HG02852 (cell line): ENCODE results near the gene CT47C1.
A peak's percentile ranks its signal among the peaks of the same experiment; 100 is the strongest.
"Not testable (repeated sequence)": the region's sequence is repeated elsewhere in the genome, so short reads cannot be mapped to it uniquely, and the experiment has no call there.

Experiments
- ATAC-seq: cut with Tn5 transposase; IDR thresholded peaks from one replicate; pipeline ENCODE4 v1.9.1; 2021; ENCODE audit warnings: mild to moderate bottlenecking, moderate library complexity; ENCODE audit not compliant: unreplicated experiment

The CT47C1 gene

DNA sequence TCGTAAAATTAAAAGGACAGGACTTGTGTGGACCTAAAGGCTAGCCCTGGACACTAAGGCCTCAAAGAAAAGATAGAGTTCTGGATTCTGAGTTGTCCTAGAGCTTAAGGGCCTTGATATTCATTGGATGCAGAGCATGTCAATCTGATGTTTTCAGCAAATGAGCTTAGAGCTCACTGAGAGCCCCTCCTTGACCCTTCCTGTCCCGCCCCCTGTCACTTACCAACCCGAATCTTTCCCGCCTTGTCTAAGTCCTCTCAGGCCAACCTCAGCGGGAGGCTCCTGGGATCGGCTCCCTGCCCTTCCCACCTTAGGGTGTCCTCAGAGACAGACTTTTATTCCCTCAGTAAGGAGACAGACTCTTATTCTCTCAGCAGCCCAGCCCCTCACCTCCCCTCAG, at the start of gene CT47C1:
CT47C1 (plus strand) TSS at position 250 of the 400 bp plus-strand sequence. CDS start 233 bp downstream, outside the sequence.
- ATAC-seq, result no peak

DNA sequence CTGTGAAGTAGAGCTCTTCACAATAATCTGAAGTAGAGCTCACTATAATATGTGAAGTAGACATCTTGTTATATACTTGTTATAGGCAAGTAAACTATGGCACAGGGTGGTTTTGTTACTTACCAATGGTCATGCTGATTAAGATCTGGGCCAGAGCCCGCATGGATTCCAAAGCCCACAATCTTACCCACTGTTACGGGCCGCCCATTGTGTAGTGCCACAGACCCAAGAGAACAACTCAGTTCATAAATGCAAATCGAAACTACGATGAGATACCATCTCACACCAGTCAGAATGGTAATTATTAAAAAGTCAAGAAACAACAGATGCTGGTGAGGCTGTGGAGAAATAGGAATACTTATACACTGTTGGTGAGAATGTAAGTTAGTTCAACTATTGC, 46.9 kb upstream of the CT47C1 start:
- ATAC-seq, result no peak

DNA sequence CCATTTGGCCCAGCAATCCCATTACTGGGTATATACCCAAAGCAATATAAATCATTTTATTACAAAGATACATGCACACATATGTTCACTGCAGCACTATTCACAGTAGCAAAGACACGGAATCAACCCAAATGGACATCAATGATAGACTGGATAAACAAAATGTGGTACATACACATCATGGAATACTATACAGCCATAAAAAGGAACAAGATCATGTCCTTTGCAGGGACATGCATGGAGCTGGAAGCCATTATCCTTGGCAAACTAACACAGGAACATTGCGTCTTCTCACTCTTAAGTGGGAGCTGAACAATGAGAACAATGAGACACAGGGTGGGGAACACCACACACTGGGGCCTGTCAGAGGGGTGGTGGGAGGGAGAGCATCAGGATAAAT, 46.4 kb upstream of the CT47C1 start:
- ATAC-seq, result not testable (repeated sequence)

DNA sequence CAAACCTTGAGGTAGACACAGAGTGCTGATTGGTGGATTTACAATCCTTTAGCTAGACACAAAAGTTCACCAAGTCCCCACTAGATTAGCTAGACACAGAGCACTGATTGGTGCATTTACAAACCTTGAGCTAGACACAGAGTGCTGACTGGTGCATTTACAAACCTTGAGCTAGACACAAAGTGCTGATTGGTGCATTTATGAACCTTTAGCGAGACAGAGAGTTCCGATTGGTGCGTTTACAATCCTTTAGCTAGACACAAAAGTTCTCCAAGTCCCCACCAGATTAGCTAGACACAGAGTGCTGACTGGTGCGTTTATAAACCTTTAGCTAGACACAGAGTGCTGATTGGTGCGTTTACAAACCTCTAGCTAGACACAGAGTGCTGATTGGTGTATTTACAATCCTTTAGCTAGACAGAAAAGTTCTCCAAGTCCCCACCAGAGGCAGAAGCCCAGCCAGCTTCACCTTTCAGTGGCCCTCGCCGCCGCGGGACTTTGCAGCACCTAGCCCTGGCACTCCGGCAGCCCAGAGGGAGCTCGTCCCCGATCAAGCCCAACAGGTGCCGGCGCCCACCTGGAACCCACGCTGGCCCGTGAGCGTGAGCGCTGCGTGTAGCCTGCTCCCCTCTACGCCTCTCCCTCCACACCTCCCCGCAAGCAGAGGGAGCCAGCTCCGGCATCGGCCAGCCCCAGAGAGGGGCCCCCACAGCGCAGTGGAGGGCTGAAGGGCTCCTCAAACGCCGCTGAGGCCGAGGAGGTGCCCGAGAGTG, 44.6 kb upstream of the CT47C1 start:
- ATAC-seq, result not testable (repeated sequence)

DNA sequence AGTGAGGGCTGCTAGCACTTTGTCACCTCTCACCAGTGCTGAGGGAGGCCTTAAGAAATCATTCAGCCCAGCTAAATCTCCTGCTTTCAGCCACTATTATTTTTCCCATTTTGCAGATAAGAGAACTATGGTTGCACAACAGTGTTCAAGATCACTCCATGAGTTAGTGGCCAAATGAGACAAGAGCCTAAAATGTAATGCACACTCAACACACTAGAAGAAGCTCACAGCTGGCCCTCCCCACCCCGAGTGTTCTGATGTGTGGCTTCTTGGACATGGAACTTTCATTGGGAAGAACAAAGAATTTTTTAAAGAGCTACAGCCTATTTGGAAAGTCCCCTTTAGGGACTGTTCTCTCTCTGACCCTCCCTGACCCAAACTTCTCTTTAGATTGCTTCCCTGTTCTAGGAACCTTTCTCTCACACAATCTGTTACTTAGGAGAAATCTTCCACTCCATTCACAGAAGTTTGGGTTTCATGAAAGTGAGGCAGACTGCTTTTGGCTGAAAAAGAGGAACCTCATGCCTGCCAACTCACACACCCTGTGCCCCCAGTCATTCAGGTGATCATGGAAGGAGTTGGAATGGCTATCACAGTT, 44.0 kb upstream of the CT47C1 start:
- ATAC-seq, result no peak

DNA sequence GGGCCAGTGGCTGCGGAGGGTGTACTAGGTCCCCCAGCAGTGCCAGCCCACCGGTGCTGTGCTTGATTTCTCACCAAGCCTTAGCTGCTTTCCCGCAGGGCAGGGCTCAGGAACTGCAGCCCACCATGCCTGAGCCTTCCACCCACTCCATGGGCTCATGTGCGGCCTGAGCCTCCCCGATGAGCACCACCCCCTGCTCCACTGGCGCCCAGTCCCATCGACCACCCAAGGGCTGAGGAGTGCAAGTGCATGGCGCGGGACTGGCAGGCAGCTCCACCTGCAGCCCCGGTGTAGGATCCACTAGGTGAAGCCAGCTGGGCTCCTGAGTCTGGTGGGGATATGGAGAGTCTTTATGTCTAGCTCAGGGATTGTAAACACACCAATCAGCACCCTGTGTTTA, 43.1 kb upstream of the CT47C1 start:
- ATAC-seq, result not testable (repeated sequence)

DNA sequence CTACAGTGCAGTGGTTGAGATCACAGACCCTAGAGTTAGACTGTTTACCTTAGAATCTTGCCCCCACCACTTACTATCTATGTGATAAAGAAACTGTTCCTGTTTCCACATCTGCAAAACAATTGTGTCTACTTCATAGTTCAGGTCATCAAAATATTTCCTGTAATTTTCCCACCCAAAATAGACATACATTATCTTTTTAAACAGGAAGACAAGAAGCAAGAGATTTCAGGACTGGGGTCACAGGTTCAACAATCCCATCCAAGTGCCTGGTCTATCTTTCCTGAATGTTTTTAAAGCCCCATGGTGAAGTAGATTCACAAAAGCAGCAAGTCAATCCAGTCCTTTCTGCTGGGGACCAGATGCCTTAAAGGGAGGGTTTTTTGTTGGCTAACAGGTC, 41.8 kb upstream of the CT47C1 start:
- ATAC-seq, result no peak

DNA sequence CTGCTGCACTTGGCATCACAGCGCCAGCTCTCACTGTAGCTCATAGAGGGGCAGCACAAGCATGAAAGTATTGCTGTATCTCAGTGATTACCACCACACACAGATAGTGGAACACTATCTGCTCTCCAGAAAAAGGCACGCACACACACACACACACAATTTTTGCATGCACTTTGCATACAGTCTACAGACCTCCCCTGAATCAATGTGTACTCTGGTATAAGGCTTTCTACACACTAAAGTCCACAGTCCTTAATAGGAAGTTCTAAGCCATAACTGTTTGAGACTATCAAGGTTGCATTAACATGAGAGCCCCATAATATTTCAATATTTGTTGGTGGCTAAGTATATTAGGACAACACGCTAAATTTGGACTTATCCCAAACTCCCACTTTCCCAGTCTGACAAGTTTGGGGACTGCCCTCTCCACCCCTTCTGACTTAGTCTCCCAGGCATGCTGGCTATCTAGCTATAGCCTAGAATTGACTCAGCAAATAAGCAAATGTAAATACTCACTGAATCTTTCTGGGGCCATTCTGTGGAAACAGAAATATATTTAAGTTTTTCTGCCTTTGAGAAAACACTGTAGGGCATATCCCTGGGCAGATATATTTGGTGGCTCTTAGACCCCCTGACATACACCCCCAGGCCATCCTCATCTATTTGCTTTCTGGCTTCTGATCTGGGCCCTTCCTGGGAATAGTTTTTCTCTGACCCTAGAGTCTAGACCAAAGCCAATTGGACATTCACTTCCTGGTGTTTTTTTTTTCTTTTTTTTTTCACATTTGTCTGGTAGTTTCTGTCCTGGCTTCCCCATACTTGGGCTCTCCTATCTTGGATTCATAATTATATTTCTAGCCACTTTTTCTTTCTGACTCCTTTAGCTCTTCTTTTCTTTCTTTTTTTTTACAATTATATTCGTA, 36.4 kb upstream of the CT47C1 start:
- no peak for ATAC-seq

DNA sequence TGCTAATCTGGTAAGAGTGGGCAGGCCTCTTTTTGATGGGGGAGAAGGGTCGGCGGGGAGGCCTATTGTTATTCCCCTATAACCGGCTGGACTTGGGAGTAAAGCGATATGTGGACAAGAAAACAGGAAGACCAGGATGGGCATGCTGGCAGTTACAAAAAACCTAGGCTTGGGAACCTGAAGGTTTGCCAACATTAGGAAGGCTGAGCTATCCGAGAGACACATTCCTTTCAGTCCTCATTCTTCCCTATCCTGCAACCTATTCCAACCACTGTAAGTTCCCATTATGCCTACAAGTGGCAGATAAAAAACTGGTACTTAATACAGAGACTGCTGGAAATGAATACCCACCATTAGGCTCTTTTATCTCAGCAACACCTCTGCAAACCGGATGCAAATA, 32.4 kb upstream of the CT47C1 start:
- no peak for ATAC-seq

DNA sequence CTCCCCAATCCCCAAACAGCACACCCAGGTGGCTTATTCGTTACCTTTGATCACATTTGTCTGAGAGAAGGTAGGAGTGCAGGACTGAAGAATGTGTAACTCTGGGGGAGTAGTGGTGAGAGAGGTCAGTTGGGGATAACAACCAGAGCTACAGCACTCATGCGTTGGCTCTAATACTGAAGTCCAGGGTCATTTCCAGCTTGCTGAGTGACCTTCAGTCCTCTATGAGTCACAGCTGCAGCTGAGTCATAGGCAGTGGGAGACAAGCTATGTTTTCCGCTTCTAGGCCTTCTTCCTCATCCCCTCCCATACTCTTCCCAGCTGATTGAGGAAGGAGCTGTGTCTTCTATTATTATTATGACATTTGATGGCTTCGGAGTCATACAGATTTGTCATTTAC, 31.6 kb upstream of the CT47C1 start:
- ATAC-seq, result no peak

DNA sequence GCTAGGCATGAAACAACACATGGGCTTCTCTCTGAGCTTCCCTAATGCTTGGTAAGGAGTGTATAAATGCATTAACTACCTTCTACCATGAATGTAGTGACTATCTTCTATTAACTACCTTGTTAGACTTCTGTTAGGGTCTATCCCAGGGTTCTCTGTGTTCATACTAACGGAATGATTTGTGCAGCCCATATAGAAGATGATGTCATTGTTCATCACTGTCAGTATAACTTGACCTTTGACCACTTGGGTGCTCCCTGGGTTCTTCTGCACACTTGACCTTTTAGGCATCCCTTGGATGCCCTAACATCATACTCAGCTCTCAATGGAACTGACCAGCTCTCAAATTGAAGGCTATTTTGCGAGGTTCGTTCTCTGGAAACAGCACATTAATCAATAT, 30.8 kb upstream of the CT47C1 start:
- no peak for ATAC-seq

DNA sequence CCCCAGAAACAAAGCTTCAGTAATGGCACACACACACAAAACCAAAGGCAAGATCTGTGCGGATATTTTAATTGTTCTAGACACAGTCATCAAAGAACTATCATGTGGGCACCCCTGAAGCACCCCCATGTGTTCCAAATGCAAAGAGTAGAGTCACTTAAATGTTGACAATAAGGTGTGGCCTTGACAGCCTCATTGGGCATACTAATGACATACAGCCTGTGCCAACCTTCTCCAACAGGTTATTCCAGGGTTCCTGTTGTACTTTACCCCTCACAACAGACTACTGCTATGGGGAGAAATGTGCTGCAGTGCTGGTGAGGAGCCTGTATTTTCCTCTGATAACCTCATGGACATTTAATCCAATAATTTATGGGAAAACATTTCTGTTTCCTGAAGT, 29.8 kb upstream of the CT47C1 start:
- ATAC-seq, result no peak

DNA sequence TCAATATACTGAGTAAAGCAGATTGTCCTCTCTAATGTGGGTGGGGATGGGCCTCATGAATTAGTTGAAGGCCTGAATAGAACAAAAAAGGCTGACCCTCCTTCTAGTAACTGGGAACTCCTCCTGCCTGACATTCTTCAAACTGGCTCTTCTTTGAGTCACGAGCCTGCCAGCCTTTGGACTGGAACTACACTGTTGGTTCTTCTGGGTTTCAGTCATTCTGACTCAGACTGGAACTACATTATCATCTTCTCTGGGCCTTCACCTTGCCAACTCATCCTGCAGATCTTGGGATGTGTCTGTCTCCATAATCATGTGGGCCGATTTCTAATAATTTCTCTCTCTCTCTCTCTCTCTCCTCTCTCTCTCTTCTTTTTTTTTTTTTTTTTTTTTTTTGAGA, 26.9 kb upstream of the CT47C1 start:
- ATAC-seq, result no peak

DNA sequence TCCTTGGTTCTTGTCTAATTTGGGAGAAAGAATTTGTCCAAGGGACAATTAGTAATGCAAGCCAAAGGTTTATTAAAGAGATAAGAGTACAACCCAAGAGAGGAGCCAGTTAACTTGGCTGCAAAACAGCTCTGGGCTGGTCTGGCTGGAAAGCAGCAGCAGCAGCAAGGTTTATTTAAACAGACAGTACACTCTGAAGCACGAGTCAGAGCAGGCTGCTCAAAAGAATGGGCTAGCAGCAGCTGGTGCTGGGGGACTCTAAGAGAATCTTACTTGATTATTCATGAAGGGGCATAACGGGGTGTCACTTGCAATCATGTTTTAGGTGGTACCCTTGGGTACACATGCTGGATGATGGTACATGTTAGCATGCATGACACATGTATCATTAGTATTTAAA, 17.1 kb upstream of the CT47C1 start:
- ATAC-seq, result no peak

DNA sequence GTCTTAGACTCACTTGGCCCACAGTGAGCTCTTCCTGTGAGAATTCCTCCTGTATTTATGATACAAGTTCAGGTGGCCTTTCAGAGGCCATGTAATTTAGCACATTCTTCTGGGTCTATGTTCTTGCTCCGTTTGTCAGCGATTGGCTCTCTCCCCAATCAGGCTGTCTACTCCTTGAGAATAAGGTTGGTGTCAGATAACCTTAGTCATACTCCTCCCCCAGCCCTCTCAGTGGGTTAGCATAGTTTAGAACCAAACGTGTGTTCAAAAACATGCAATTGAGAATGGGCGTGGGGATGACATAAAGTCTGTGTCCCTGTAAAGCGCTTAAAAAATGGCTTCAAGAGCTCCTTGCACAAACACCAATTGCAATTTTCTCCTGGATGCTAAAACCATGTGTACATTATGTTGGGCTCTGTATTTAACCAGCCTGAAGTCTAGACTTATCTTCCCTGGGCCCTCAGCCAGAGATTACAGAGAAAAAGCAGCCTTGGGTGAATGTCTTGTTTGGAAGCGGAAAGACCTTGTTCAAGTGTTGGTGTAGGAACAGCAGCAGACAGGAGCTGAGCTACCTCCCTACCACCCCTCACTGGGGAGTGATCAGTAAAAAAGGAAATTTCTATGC, 9.9 kb upstream of the CT47C1 start:
- ATAC-seq, result no peak

DNA sequence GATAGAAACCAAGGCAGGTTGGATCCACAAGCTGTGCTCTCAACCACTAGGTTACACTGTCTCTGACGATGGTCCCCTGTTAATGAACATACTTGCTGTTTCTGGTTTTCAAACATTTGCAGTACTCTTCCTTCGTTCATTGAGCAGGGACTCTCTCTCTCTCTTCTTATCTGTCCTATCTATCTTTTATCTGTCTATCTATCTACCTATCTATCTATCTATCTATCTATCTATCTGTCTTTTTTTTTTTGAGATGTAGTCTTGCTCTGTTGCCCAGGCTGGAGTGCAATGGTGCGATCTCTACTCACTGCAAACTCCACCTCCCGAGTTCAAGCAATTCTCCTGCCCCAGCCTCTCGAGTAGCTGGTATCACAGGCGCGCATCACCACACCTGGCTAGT, 9.4 kb upstream of the CT47C1 start:
- no peak for ATAC-seq

DNA sequence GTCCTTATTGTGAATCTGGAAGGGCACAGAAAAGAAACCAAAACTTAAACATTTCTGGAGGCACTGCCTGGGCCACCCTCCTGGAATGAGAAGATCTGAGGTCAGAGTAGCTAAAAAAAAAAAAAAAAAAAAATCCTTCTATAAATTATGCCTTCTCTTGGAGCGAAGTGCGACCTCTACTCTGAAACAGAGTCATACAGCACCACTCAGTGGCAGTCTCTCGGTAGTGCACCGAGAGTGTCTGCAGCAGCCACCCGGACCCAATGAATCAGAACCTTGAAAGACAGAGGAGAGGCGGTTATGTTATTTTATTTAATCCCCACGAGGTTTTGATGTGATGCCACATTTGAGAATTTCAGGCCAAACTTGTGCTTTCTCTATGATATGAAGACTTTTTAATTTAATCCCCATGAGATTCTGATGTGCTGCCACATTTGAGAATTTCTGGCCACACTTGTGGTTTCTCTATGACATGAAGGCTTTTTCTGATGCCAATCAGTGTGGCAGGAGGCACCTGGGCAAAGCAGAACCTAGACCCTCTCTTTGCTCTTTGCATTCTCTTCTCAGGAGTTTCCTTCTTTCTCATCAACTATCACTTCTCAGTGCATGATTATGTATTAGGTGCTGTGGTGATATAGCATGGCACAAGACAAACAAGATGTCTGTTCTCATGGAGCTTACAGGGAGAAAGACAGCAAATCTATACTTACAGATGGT, 5.6 kb upstream of the CT47C1 start:
- ATAC-seq, result no peak

DNA sequence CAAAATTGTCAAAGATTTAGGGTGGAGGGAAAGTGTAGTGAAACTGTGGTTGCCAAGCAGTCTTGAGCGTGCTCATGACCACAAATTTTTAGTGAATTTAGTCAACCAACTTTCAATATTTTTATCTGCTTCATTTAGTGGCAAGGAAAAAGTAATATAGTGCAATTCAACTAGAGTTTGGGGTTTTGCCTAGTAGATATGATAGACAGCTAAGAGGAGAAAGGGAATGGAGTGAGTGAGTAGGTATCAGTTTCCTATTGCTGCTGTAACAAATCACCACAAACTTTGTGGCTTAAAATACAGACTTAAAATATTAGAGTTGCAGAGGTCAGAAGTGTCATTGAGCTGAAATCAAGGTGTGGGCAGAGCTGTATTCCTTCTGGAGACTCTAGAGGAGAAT, 3.7 kb upstream of the CT47C1 start:
- no peak for ATAC-seq

DNA sequence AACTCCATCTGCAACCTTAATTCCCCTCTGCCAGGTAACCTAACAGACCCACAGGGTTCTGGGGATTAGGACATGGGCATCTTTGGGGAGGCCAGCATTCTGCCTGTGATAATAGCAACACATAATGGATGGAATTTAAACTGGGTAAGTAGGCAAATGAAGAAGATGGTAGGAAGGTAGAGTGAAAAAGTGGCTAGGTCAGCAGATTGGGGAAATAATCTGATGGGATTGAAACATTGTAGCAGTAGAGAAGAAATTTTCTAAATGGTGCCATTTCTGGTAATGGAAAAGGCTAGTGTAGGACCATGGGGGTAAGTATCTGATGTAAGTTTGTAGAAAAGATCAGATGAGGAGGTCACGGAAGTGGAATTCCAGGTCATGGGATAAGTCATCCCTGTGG, 3.0 kb upstream of the CT47C1 start:
- no peak for ATAC-seq

DNA sequence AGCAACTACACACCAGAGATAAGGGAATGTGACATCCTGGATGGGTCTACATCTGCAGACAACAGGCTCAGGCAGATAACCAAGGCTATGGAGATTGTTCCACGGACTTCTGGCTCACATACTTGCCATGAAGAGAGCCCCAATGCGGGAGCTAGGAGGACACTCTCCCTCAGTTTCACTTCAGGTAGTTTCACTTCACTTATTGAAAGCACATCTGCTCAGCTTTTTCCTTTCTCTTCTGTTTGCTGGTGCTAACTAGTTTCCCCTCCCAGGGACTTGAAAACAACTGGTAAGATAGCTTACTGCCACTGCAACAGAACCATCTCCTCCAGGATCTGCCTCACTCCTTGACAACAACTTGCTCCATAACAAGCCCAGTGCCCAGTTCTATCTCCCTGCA, 1.4 kb upstream of the CT47C1 start:
- peak; percentile 83 for ATAC-seq
